Endothelial cell of umbilical vein (primary cell): Measurements from ENCODE around the gene CSNK1D. TPM values are rescaled to one million over a fixed set of nuclear protein-coding genes. Genes with fewer than 3 reads are reported as not detected.

Source experiments
- BruUV-seq: library from RNA; stranded (reverse); fragments of 400-500 nt; replicated peaks from 2 replicates; lab custom pipeline; 2021; lab: Mats Ljungman, UMichigan
- CTCF ChIA-PET: fragments of 300-600, 350-600 bp; sonication (Branson Sonifier 250); formaldehyde crosslinking; loops from one replicate; lab custom pipeline; 2021; ENCODE audit warnings: antibody characterized with exemption, inconsistent platforms; lab: Charles Lee
- POLR2A ChIA-PET: fragments of 300-600, 350-600 bp; sonication (Branson Sonifier 250); formaldehyde crosslinking; loops from one replicate; lab custom pipeline; 2021; ENCODE audit warnings: antibody characterized with exemption, inconsistent platforms; lab: Charles Lee
- DNase-seq: peaks from one replicate; pipeline ENCODE4 v3.0.0-alpha.2; 2011; ENCODE audit warnings: low read depth, low spot score
- FAIRE-seq: peaks from 2 replicates; lab custom pipeline; 2011; peaks lifted over from hg19 to GRCh38; lab: Jason Lieb, UNC
- H2AFZ ChIP-seq: 2 replicates; pipeline ENCODE4 v1.6.0; 2012; ENCODE audit warnings: low read depth, low read length, control low read depth, inconsistent platforms
- H3K27ac ChIP-seq: 2 replicates; pipeline ENCODE4 v1.5.1; 2011; ENCODE audit warnings: low read depth, mild to moderate bottlenecking, control low read depth, low read length, moderate library complexity; ENCODE audit not compliant: insufficient read depth
- H3K27me3 ChIP-seq, 2 experiments: 2 replicates each; pipeline versions ENCODE4 v1.6.0 to v1.6.1; 2011; ENCODE audit warnings: low read length in 2 of 2, mixed read lengths in 1 of 2; ENCODE audit not compliant: control insufficient read depth in 2 of 2, insufficient read depth in 2 of 2
- H3K36me3 ChIP-seq, 2 experiments: 2 replicates in 1 of 2; 3 replicates in 1 of 2; pipeline ENCODE4 v1.5.1; 2011; ENCODE audit warnings: low read length in 2 of 2, mild to moderate bottlenecking in 1 of 2, moderate library complexity in 1 of 2; ENCODE audit not compliant: control insufficient read depth in 2 of 2, insufficient read depth in 2 of 2; ENCODE audit errors: extremely low read depth in 1 of 2
- H3K4me1 ChIP-seq: 3 replicates; pipeline ENCODE4 v1.5.1; 2011; ENCODE audit warnings: mild to moderate bottlenecking, low read length; ENCODE audit not compliant: control insufficient read depth, insufficient read depth; ENCODE audit errors: extremely low read depth
- H3K4me2 ChIP-seq: 2 replicates; pipeline ENCODE4 v1.6.1; 2011; ENCODE audit warnings: low read length, control low read depth, mixed read lengths; ENCODE audit not compliant: insufficient read depth
- H3K4me3 ChIP-seq, 3 experiments: fragments of 200-600 bp in 1 of 3; sonication (generic), shearing (Covaris generic) in 1 of 3; replicated peaks in 1 of 3; 2 replicates each; pipeline ENCODE4 v1.5.1; 2011 to 2016; ENCODE audit warnings: control low read depth in 3 of 3, low read length in 3 of 3, mild to moderate bottlenecking in 2 of 3, inconsistent platforms in 1 of 3, low read depth in 1 of 3, moderate library complexity in 1 of 3; ENCODE audit not compliant: insufficient read depth in 1 of 3
- H3K79me2 ChIP-seq: 2 replicates; pipeline ENCODE4 v1.6.0; 2012; ENCODE audit warnings: low read length, inconsistent platforms; ENCODE audit not compliant: control insufficient read depth, insufficient read depth
- H3K9ac ChIP-seq: replicated peaks from 2 replicates; pipeline ENCODE3; 2011; ENCODE audit warnings: low read length, control low read depth; ENCODE audit not compliant: insufficient read depth; ENCODE audit errors: extremely low read depth
- H3K9me1 ChIP-seq: replicated peaks from 3 replicates; pipeline ENCODE4 v1.6.0; 2011; ENCODE audit warnings: mild to moderate bottlenecking, low read length; ENCODE audit not compliant: control insufficient read depth, insufficient read depth; ENCODE audit errors: extremely low read depth
- H3K9me3 ChIP-seq: replicated peaks from 2 replicates; pipeline ENCODE4 v1.5.1; 2012; ENCODE audit warnings: low read length, inconsistent platforms; ENCODE audit not compliant: control insufficient read depth, insufficient read depth
- H4K20me1 ChIP-seq: replicated peaks from 2 replicates; pipeline ENCODE3; 2011; ENCODE audit warnings: mild to moderate bottlenecking, low read length; ENCODE audit not compliant: control insufficient read depth, insufficient read depth; ENCODE audit errors: extremely low read depth
- CTCF ChIP-seq, 2 donors: IDR thresholded peaks; 1 replicate in 1 of 2; 2 replicates in 1 of 2; pipeline ENCODE4 v1.5.1; 2011; ENCODE audit warnings: low read length in 2 of 2, mild to moderate bottlenecking in 2 of 2, moderate library complexity in 2 of 2, control low read depth in 1 of 2, inconsistent platforms in 1 of 2, low read depth in 1 of 2; ENCODE audit not compliant: insufficient read depth in 1 of 2; ENCODE audit errors: extremely low read depth in 1 of 2
- EZH2 ChIP-seq: IDR thresholded peaks from 2 replicates; pipeline ENCODE4 v1.6.1; 2012; ENCODE audit warnings: borderline replicate concordance, low read depth, mild to moderate bottlenecking, moderate library complexity, low read length, inconsistent platforms; ENCODE audit not compliant: severe bottlenecking
- FOS ChIP-seq: IDR thresholded peaks from 2 replicates; pipeline ENCODE4 v1.6.1; 2011; ENCODE audit warnings: mild to moderate bottlenecking, low read length, moderate library complexity, borderline replicate concordance; ENCODE audit not compliant: insufficient read depth
- GATA2 ChIP-seq: IDR thresholded peaks from 2 replicates; pipeline ENCODE4 v1.7.0; 2011; ENCODE audit warnings: low read depth, mild to moderate bottlenecking, moderate library complexity, mixed read lengths, low read length; ENCODE audit not compliant: insufficient read length, insufficient read depth
- JUN ChIP-seq: IDR thresholded peaks from 2 replicates; pipeline ENCODE4 v1.6.1; 2011; ENCODE audit warnings: borderline replicate concordance, low read depth; ENCODE audit not compliant: insufficient read length, insufficient read depth
- MAX ChIP-seq: IDR thresholded peaks from 2 replicates; pipeline ENCODE4 v1.6.1; 2011; ENCODE audit not compliant: insufficient read depth, insufficient read length
- MYC ChIP-seq: IDR thresholded peaks from one replicate; pipeline ENCODE4 v1.6.1; 2011; ENCODE audit warnings: mild to moderate bottlenecking, low read depth, low read length
- POLR2A ChIP-seq: IDR thresholded peaks from 2 replicates; pipeline ENCODE4 v1.6.1; 2012; ENCODE audit warnings: low read depth, mild to moderate bottlenecking, control low read depth, low read length
- POLR2AphosphoS5 ChIP-seq: IDR thresholded peaks from 2 replicates; pipeline ENCODE4 v1.6.1; 2012; ENCODE audit warnings: low read depth, mild to moderate bottlenecking, control low read depth, low read length, moderate library complexity; ENCODE audit not compliant: insufficient read depth
- dilution Hi-C: fragments of 300-500 bp; cut with MboI; formaldehyde crosslinking; loops from one replicate; pipeline ENCODE4 v1.15.0; 2019; ENCODE audit warnings: low sequenced_read_pairs; ENCODE audit not compliant: extremely low pct_ligation_motif_present
- intact Hi-C: fragments of 100-400 bp; cut with micrococcal nuclease; formaldehyde crosslinking; loops from one replicate; pipeline ENCODE4 v1.10.0; 2022
- polyA plus RNA-seq, 4 experiments: library from polyadenylated mRNA; depleted of rRNA in 3 of 4; stranded (reverse) in 3 of 4; unstranded in 1 of 4; fragments of >200 nt; gene quantifications; 2 replicates each; pipeline versions ENCODE4 v1.2.1 to v1.2.3, GENCODE V29; 2011 to 2012; ENCODE audit warnings: missing spikeins in 1 of 4
- total RNA-seq: library from RNA; stranded (reverse); gene quantifications from 2 replicates; pipeline ENCODE4 v1.2.3, GENCODE V29; 2021

Gene CSNK1D
- total and polyA plus RNA-seq, 2 donors (not counting 3 experiments of a cell fraction or from before 2014, with no cell fraction given): 127 to 155 TPM

- DNase-seq (no peak), FAIRE-seq (no peak)
- dilution Hi-C loops (no loop called here), intact Hi-C loops (no loop called here)
- H3K9me1 ChIP-seq: no peaks in the 10 kb centered on the region
- H3K4me1 ChIP-seq: peaks cover 28% of the 10 kb centered on the region
- no peaks in the 10 kb centered on the region for H3K79me2 ChIP-seq
- no peaks in the 10 kb centered on the region for H3K9me3 ChIP-seq
- H3K4me2 ChIP-seq: no peak overlapping the region
- BruUV-seq: no TSS peak
- H4K20me1 ChIP-seq: no peaks in the 10 kb centered on the region
- H3K9ac ChIP-seq: no peak overlapping the region
- no peaks in the 10 kb centered on the region for H3K27me3 ChIP-seq
- no peak overlapping the region for H2AFZ ChIP-seq
- ChIA-PET CTCF (interaction anchor here (0.6 to 4.4 kb wide), 11 partner anchors 13 to 466 kb away, joined by 3 to 26 read pairs (median 4); partner anchors contain the start of gene SECTM1), POLR2A (no interaction called here)
- no peak overlapping the region for H3K4me3 ChIP-seq
- no peak overlapping the region for H3K27ac ChIP-seq
- H3K36me3 ChIP-seq: no peaks in the 10 kb centered on the region
- TF ChIP-seq MYC (no peak), POLR2A (no peak), JUN (no peak), CTCF (IDR thresholded peaks at IDR 0.05; ENCODE audit: extremely low read depth in 1 of 2, insufficient read depth in 1 of 2, low read depth in 1 of 2, low read length in 2 of 2) (no peak), FOS (no peak), MAX (no peak), GATA2 (no peak), POLR2AphosphoS5 (no peak), EZH2 (no peak)
These were observed 26.7 kb upstream of the CSNK1D start for GRCh38 chr17:82300228-82300627.
